ENCODE results near the gene ERF.

GRCh38 chr19:42234364-42234763 is 20.6 kb downstream of the ERF start:
- TF ChIP-seq TAF1 (IDR thresholded peaks at IDR 0.05; ENCODE audit: low read depth, low read length) (no peak), POLR2A (IDR thresholded peaks at IDR 0.05; ENCODE audit: low read depth, low read length) (no peak), POU2F2 (IDR thresholded peaks at IDR 0.05; ENCODE audit: low read depth, low read length) (no peak)
